GM19023 (cell line): ENCODE results near the gene AMPH.
A peak's percentile ranks its signal among the peaks of the same experiment; 100 is the strongest.
"Not testable (repeated sequence)": the region's sequence is repeated elsewhere in the genome, so short reads cannot be mapped to it uniquely, and the experiment has no call there.

Experiments used
- ATAC-seq: cut with Tn5 transposase; IDR thresholded peaks from one replicate; pipeline ENCODE4 v1.9.1; 2021; ENCODE audit warnings: mild to moderate bottlenecking, moderate library complexity; ENCODE audit not compliant: unreplicated experiment

Gene AMPH

GRCh38 chr7:38354271-38354851 lies 276.8 kb downstream of the AMPH start:
- ATAC-seq, result not testable (repeated sequence)

- ATAC-seq, result peak; percentile 50
Observed at GRCh38 chr7:38353431-38353881, 277.7 kb downstream of the AMPH start.

DNA sequence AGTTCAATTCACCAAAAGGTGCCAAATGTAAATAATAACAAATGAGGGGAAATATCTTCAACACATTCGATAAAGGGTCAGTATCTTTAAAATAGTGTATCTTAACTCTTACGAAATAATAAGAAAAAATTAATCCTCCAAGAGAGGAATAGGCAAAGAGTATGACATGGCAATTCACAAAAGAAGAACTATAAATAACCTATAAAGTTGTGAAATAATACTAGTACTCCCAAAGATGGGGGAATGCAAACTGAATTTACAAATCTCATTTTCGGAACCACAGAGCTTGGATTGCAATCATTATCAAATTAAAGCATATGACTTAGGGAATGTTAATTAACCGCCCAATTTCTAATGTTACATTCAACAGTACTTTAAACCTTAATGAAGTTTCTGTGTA lies 279.6 kb downstream of the AMPH start:
- ATAC-seq, result no peak

DNA sequence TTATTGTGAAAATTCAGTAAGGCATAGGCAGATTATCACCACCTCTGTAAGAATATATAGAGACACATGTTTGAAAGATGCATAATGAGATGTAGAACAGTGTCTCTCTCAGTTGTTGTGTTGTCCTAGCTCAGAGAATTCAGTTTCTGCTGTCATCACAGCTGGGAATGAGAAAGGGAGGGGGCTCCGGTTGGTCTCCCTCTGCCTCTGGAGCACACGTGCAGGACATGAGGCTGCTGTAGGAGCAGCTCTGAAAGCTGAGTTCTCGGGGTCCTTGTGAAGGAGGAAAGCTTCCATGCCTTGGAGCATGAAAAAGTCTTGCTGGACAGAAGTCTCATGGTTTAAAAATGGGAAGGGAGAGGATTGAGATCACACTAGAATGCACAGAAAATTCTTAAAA lies 280.4 kb downstream of the AMPH start:
- ATAC-seq, result not testable (repeated sequence)

- ATAC-seq, result peak; percentile 71
Observed at GRCh38 chr7:38349869-38350583, 281.1 kb downstream of the AMPH start.

DNA sequence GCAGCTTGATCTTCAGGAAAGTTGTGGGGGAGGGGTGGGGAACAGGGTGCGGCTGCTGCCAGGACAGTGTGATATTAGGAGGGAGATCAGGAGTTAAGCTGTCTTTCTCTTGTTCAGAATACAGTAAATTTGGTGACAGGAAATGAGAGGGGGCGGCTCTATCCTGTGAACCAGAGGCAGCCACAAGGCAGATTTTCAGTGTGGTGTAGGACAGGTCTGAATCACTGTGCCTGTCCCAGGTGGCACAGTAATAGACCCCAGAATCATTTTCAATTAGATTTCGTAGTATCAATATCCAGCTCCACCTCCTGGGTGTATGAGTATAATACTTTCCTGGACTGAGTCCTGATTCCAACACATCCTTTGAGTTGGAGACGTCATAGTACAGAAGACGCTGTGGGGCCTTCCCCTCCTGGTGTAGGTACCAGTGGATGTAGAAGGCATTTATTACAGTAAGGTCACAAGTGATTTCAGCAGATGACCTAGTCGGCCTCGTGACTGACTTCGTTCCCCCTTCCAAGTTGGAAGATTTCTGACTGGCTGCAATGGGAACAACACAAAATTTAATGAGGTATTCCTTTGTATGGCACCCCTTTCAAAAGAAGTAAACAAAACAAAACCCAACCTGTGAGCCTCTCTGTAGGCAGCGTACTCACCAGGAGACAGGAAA lies 281.9 kb downstream of the AMPH start:
- ATAC-seq, result not testable (repeated sequence)

DNA sequence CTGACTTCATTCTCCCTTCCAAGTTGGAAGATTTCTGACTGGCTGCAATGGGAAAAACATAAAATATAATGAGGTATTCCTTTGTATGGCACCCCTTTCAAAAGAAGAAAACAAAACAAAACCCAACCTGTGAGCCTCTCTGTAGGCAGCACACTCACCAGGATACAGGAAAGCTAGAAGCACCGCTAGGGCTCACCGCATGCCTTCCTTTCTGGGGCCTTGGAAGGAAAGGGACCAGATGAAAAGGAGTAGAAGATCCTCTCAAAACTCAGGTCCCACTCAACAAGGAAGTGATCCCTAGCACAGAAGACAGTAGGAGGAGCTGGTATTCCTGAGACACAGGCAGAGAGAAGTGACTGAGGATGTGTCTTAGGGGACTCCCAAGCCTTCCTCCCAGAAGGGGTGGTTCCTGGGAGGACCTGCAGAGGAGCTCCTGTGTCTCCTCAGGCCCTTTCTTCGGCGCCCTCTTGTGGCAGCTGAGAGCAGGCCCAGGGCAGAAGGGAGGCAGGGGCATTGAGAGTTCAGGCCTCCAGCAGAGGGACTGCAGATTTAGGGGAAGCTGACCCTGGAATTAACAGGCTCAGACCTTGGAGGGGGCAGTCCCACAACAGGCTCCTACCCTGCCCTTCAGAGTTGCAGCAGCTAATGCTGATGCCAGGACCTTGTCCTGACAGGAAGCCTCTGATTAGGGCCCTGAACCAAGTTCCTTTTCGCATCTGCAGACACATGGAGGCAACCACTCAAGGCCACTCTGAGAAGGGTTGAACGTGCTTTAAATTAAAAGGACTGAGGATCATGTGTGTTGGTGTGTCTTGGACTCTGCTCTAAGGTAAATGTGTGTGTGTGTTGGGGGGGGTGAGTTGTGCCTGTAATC lies 285.6 kb downstream of the AMPH start:
- ATAC-seq, result peak; percentile 63

- ATAC-seq, result peak; percentile 49
Observed at GRCh38 chr7:38344741-38345140, 286.4 kb downstream of the AMPH start.

DNA sequence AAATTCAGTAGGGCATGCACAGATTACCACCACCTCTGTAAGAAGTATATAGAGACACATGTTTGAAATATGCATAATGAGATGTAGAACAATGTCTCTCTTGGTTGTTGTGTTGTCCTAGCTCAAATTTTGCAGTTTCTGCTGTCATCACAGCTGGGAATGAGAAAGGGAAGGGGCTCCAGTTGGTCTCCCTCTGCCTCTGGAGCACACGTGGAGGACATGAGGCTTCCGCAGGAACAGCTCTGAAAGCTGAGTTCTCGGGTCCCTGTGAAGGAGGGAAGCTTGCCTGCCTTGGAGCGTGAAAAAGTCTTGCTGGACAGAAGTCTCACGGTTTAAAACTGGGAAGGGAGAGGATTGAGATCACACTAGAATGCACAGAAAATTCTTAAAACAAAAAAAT lies 289.0 kb downstream of the AMPH start:
- ATAC-seq, result not testable (repeated sequence)

GRCh38 chr7:38341172-38341705 lies 289.9 kb downstream of the AMPH start:
- ATAC-seq, result not testable (repeated sequence)

GRCh38 chr7:38339953-38340819 lies 291.0 kb downstream of the AMPH start:
- no peak for ATAC-seq

- not testable (repeated sequence) for ATAC-seq
Observed at GRCh38 chr7:38336148-38336515, 295.0 kb downstream of the AMPH start.

DNA sequence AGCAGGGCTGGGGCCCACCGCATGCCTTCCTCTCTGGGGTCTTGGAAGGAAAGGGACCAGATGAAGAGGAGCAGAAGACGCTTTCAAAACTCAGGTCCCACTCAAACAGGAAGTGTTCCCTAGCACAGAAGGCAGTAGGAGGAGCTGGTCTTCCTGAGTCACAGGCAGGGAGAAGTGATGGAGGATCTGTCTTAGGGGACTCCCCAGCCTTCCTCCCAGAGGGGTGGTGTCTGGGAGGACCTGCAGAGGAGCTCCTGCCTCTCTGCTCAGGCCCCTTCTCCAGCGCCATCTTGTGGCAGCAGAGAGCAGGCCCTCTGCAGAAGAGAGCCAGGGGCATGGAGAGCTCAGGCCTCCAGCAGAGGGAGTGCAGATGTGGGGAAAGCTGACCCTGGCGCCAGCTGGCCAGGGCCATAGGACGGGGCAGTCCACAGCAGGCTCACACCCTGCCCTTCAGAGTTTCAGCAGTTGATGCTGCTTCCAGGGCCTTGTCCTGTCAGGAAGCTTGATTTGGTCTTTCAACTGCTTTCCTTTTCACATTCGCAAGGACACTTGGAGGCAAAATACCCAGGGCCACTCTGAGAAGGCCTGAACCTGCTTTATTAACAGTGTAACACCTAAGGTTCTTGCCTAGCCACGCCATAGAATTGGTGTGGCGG lies 295.6 kb downstream of the AMPH start:
- peak; percentile 95 for ATAC-seq

DNA sequence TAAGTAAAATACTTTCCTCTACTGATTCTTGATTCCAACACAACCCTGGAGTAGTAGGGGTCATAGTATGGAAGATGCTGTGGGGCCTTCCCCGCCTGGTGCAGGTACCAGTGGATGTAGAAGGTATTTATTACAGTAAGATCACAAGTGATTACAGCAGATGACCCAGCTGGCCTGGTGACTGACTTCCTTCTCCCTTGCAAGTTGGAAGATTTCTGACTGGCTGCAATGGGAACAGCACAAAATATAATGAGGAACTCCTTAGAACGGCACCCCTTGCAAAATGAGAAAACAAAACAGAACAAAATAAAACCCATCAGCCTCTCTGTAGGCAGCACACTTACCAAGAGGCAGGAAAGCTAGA lies 296.1 kb downstream of the AMPH start:
- no peak for ATAC-seq

GRCh38 chr7:38334163-38334562 lies 297.0 kb downstream of the AMPH start:
- ATAC-seq, result no peak
